ENCODE measurements around the gene LRRC7. TPM values are rescaled to one million over a fixed set of nuclear protein-coding genes. Genes with fewer than 3 reads are reported as not detected.

The LRRC7 gene
- total and polyA plus RNA-seq, 2 donors (not counting 1 experiment from before 2014, with no cell fraction given) = 0.03 TPM; not detected in 1

- Histone ChIP-seq H3K9ac (ENCODE audit: insufficient read depth, low read length) (no peak overlapping the region), H3K4me2 (ENCODE audit: extremely low read depth, insufficient read depth, low read length) (no peak overlapping the region), H2AFZ (ENCODE audit: low read length) (no peak overlapping the region), H3K4me1 (ENCODE audit: control insufficient read depth, extremely low read depth, insufficient read depth, low read length) (peaks cover 2% of the 10 kb centered on the region), H3K9me3 (ENCODE audit: control insufficient read depth, insufficient read depth, low read depth, low read length) (no peaks in the 10 kb centered on the region), H4K20me1 (ENCODE audit: control insufficient read depth, extremely low read depth, insufficient read depth, low read length) (no peaks in the 10 kb centered on the region), H3K36me3 (ENCODE audit: control insufficient read depth, insufficient read depth, low read length) (no peaks in the 10 kb centered on the region), H3K27ac (ENCODE audit: insufficient read depth, low read length) (no peak overlapping the region), H3K27me3 (ENCODE audit: control insufficient read depth, insufficient read depth, low read length) (no peaks in the 10 kb centered on the region), H3K79me2 (ENCODE audit: control insufficient read depth, insufficient read depth, low read length) (no peaks in the 10 kb centered on the region), H3K4me3 (replicated peaks in 1 of 4; ENCODE audit: control extremely low read depth in 1 of 4, insufficient read depth in 1 of 4, low read depth in 3 of 4, low read length in 4 of 4) (no peak overlapping the region)
- DNase-seq (ENCODE audit: low read depth in 2 of 2) = no peak
- TF ChIP-seq EZH2 (IDR thresholded peaks at IDR 0.05; ENCODE audit: low read length, missing control alignments) = no peak
- TF ChIP-seq CTCF (conservative IDR thresholded peaks at IDR 0.05 in 1 of 2, IDR thresholded peaks at IDR 0.05 in 1 of 2; ENCODE audit: low read depth in 1 of 2, low read length in 2 of 2) = no peak
These were observed 40.4 kb upstream of the LRRC7 start for GRCh38 chr1:69527273-69527672.

- no peak overlapping the region for H3K27ac ChIP-seq (ENCODE audit: insufficient read depth, low read length)
- H3K36me3 ChIP-seq (ENCODE audit: control insufficient read depth, insufficient read depth, low read length) = no peaks in the 10 kb centered on the region
- no peak for DNase-seq (ENCODE audit: low read depth in 2 of 2)
- no peak overlapping the region for H2AFZ ChIP-seq (ENCODE audit: low read length)
- no peaks in the 10 kb centered on the region for H3K27me3 ChIP-seq (ENCODE audit: control insufficient read depth, insufficient read depth, low read length)
- peaks cover 2% of the 10 kb centered on the region for H3K4me1 ChIP-seq (ENCODE audit: control insufficient read depth, extremely low read depth, insufficient read depth, low read length)
- no peaks in the 10 kb centered on the region for H4K20me1 ChIP-seq (ENCODE audit: control insufficient read depth, extremely low read depth, insufficient read depth, low read length)
- no peak overlapping the region for H3K4me3 ChIP-seq (replicated peaks in 1 of 4; ENCODE audit: control extremely low read depth in 1 of 4, insufficient read depth in 1 of 4, low read depth in 3 of 4, low read length in 4 of 4)
- no peaks in the 10 kb centered on the region for H3K9me3 ChIP-seq (ENCODE audit: control insufficient read depth, insufficient read depth, low read depth, low read length)
- TF ChIP-seq CTCF (conservative IDR thresholded peaks at IDR 0.05 in 1 of 2, IDR thresholded peaks at IDR 0.05 in 1 of 2; ENCODE audit: low read depth in 1 of 2, low read length in 2 of 2) (no peak), EZH2 (IDR thresholded peaks at IDR 0.05; ENCODE audit: low read length, missing control alignments) (no peak)
- H3K79me2 ChIP-seq (ENCODE audit: control insufficient read depth, insufficient read depth, low read length) = no peaks in the 10 kb centered on the region
- no peak overlapping the region for H3K9ac ChIP-seq (ENCODE audit: insufficient read depth, low read length)
- H3K4me2 ChIP-seq (ENCODE audit: extremely low read depth, insufficient read depth, low read length) = no peak overlapping the region
These were observed 39.3 kb upstream of the LRRC7 start for GRCh38 chr1:69528376-69528775.

- no peak for TF ChIP-seq EZH2 (IDR thresholded peaks at IDR 0.05; ENCODE audit: low read length, missing control alignments)
- no peak for TF ChIP-seq CTCF (conservative IDR thresholded peaks at IDR 0.05 in 1 of 2, IDR thresholded peaks at IDR 0.05 in 1 of 2; ENCODE audit: low read depth in 1 of 2, low read length in 2 of 2)
- no peaks in the 10 kb centered on the region for H3K4me1 ChIP-seq (ENCODE audit: control insufficient read depth, extremely low read depth, insufficient read depth, low read length)
- H3K4me2 ChIP-seq (ENCODE audit: extremely low read depth, insufficient read depth, low read length) = no peak overlapping the region
- H3K79me2 ChIP-seq (ENCODE audit: control insufficient read depth, insufficient read depth, low read length) = no peaks in the 10 kb centered on the region
- no peak overlapping the region for H3K4me3 ChIP-seq (replicated peaks in 1 of 4; ENCODE audit: control extremely low read depth in 1 of 4, insufficient read depth in 1 of 4, low read depth in 3 of 4, low read length in 4 of 4)
- H3K36me3 ChIP-seq (ENCODE audit: control insufficient read depth, insufficient read depth, low read length) = no peaks in the 10 kb centered on the region
- no peak overlapping the region for H3K27ac ChIP-seq (ENCODE audit: insufficient read depth, low read length)
- DNase-seq (ENCODE audit: low read depth in 2 of 2) = no peak
- no peak overlapping the region for H3K9ac ChIP-seq (ENCODE audit: insufficient read depth, low read length)
- H3K27me3 ChIP-seq (ENCODE audit: control insufficient read depth, insufficient read depth, low read length) = no peaks in the 10 kb centered on the region
- H3K9me3 ChIP-seq (ENCODE audit: control insufficient read depth, insufficient read depth, low read depth, low read length) = no peaks in the 10 kb centered on the region
- H4K20me1 ChIP-seq (ENCODE audit: control insufficient read depth, extremely low read depth, insufficient read depth, low read length) = no peaks in the 10 kb centered on the region
- H2AFZ ChIP-seq (ENCODE audit: low read length) = no peak overlapping the region
These were observed 34.4 kb upstream of the LRRC7 start for GRCh38 chr1:69533343-69533742.

All from fibroblast of lung (primary cell).